Measurements from ENCODE around the gene BTN3A1. TPM values are rescaled to one million over a fixed set of nuclear protein-coding genes. Genes with fewer than 3 reads are reported as not detected.
"Not testable (repeated sequence)": the region's sequence is repeated elsewhere in the genome, so short reads cannot be mapped to it uniquely, and the experiment has no call there.

Gene BTN3A1
- total RNA-seq, 8 experiments from 2014 or later = 3.3 to 40.3 (median 15.4) TPM

GRCh38 chr6:26461353-26461752 is 59.3 kb downstream of the BTN3A1 start:
- H3K4me3 ChIP-seq; H3K27ac ChIP-seq; ATAC-seq (replicated peaks in 6 of 8); in situ Hi-C loops (cut with MboI; ENCODE audit: low pct_unique_long_range_greater_than_20kb in 2 of 9, low sequenced_read_pairs in 9 of 9, unreplicated experiment in 9 of 9): not testable (repeated sequence)
- WGBS, 10 experiments = 68 to 100% (median 86%) methylated on average over 1 to 5 of the region's 5 CpGs; no CpG with 5 or more reads in 3 of the 10 experiments
- peaks cover 12 to 26% of the 10 kb centered on the region in 2 donors for H3K4me1 ChIP-seq (replicated peaks in 1 of 2)

- peaks cover 7 to 24% of the 10 kb centered on the region in 2 donors for H3K4me1 ChIP-seq (replicated peaks in 1 of 2)
- WGBS, 10 experiments = 89 to 100% (median 93%) methylated on average over 1 to 4 of the region's 4 CpGs; no CpG with 5 or more reads in 3 of the 10 experiments
- no peak for ATAC-seq (replicated peaks in 6 of 8)
- H3K27ac ChIP-seq = no peak overlapping the region
- in situ Hi-C loops (cut with MboI; ENCODE audit: low pct_unique_long_range_greater_than_20kb in 2 of 9, low sequenced_read_pairs in 9 of 9, unreplicated experiment in 9 of 9) = no loop called here
- H3K4me3 ChIP-seq = no peak overlapping the region
Observed at GRCh38 chr6:26464014-26464413, 61.9 kb downstream of the BTN3A1 start.

GRCh38 chr6:26464416-26465131 is 62.5 kb downstream of the BTN3A1 start:
- no peak for ATAC-seq (replicated peaks in 6 of 8)
- in situ Hi-C loops (cut with MboI; ENCODE audit: low pct_unique_long_range_greater_than_20kb in 2 of 9, low sequenced_read_pairs in 9 of 9, unreplicated experiment in 9 of 9) = no loop called here
- WGBS, 10 experiments = 96 to 100% (median 100%) methylated on average over 2 to 7 of the region's 7 CpGs; no CpG with 5 or more reads in 5 of the 10 experiments

More at GRCh38 chr6:26464416-26465131, 62.5 kb downstream of the BTN3A1 start:
- Histone ChIP-seq H3K27ac (no peak overlapping the region), H3K4me1 (replicated peaks in 1 of 2) (peaks cover 5 to 18% of the 10 kb centered on the region in 2 donors), H3K4me3 (no peak overlapping the region)

Other genes starting within 250 kb of the BTN3A1 start
- gene BTN3A2, start 37.1 kb upstream of the BTN3A1 start, total RNA-seq = 10 to 100 TPM in 4 of 8 experiments, 1 to 10 TPM in 3, under 1 TPM in 1; 0.79 to 82.8 (median 8.6) TPM
- 10 to 100 TPM in 4 of 8 experiments, 1 to 10 TPM in 4; 3.9 to 18.7 (median 8.2) TPM for gene BTN2A2, start 19.2 kb upstream of the BTN3A1 start, total RNA-seq
- 10 to 100 TPM in 4 of 8 experiments, 1 to 10 TPM in 2, under 1 TPM in 2; 0.43 to 78.8 (median 8.4) TPM for gene BTN3A3, start 38.2 kb downstream of the BTN3A1 start, total RNA-seq
- 10 to 100 TPM in 7 of 8 experiments, 1 to 10 TPM in 1; 10.0 to 23.4 (median 17.6) TPM for gene BTN2A1, start 55.7 kb downstream of the BTN3A1 start, total RNA-seq
- gene BTN1A1, start 98.0 kb downstream of the BTN3A1 start, total RNA-seq = under 1 TPM in 6 of 8 experiments, not detected in 2; 0.09 to 0.76 (median 0.20) TPM
- 10 to 100 TPM; 40.7 to 72.7 (median 55.0) TPM for gene HMGN4, start 136.1 kb downstream of the BTN3A1 start, total RNA-seq
- 10 to 100 TPM; 11.7 to 23.1 (median 16.5) TPM for gene ABT1, start 194.7 kb downstream of the BTN3A1 start, total RNA-seq

Measured in motor neuron (in vitro differentiated cells).